ENCODE measurements around the gene GAREM1. TPM values are rescaled to one million over a fixed set of nuclear protein-coding genes. Genes with fewer than 3 reads are reported as not detected.

The GAREM1 gene
- total RNA-seq, 1 donor from 2014 or later = 10.0 TPM

GRCh38 chr18:32300914-32301313 lies 169.8 kb downstream of the GAREM1 start:
- H3K36me3 ChIP-seq (ENCODE audit: control insufficient read depth, insufficient read depth, low read length) = no peaks in the 10 kb centered on the region
- DNase-seq (ENCODE audit: low read depth) (no peak), FAIRE-seq (no peak)
- H3K4me3 ChIP-seq (ENCODE audit: low read depth, low read length) = no peak overlapping the region
- no peak for TF ChIP-seq CTCF (IDR thresholded peaks at IDR 0.05; ENCODE audit: insufficient read depth, low read length, severe bottlenecking)
- H3K27me3 ChIP-seq (ENCODE audit: control insufficient read depth, insufficient read depth, low read length) = no peaks in the 10 kb centered on the region

- Histone ChIP-seq H3K4me3 (ENCODE audit: low read depth, low read length) (no peak overlapping the region), H3K36me3 (ENCODE audit: control insufficient read depth, insufficient read depth, low read length) (no peaks in the 10 kb centered on the region), H3K27me3 (ENCODE audit: control insufficient read depth, insufficient read depth, low read length) (no peaks in the 10 kb centered on the region)
- TF ChIP-seq CTCF (IDR thresholded peaks at IDR 0.05; ENCODE audit: insufficient read depth, low read length, severe bottlenecking) = no peak
- FAIRE-seq (no peak), DNase-seq (ENCODE audit: low read depth) (no peak)
Measured at GRCh38 chr18:32299484-32299883, 171.2 kb downstream of the GAREM1 start.

- no peaks in the 10 kb centered on the region for H3K27me3 ChIP-seq (ENCODE audit: control insufficient read depth, insufficient read depth, low read length)
- no peaks in the 10 kb centered on the region for H3K36me3 ChIP-seq (ENCODE audit: control insufficient read depth, insufficient read depth, low read length)
- DNase-seq (ENCODE audit: low read depth) = no peak
- FAIRE-seq = no peak
- no peak for TF ChIP-seq CTCF (IDR thresholded peaks at IDR 0.05; ENCODE audit: insufficient read depth, low read length, severe bottlenecking)
- H3K4me3 ChIP-seq (ENCODE audit: low read depth, low read length) = no peak overlapping the region
Measured at GRCh38 chr18:32298171-32298667, 172.5 kb downstream of the GAREM1 start.

- no peak for TF ChIP-seq CTCF (IDR thresholded peaks at IDR 0.05; ENCODE audit: insufficient read depth, low read length, severe bottlenecking)
- Histone ChIP-seq H3K27me3 (ENCODE audit: control insufficient read depth, insufficient read depth, low read length) (no peaks in the 10 kb centered on the region), H3K4me3 (ENCODE audit: low read depth, low read length) (no peak overlapping the region), H3K36me3 (ENCODE audit: control insufficient read depth, insufficient read depth, low read length) (no peaks in the 10 kb centered on the region)
- no peak for FAIRE-seq
- DNase-seq (ENCODE audit: low read depth) = no peak
Measured at GRCh38 chr18:32297579-32298170, 173.0 kb downstream of the GAREM1 start.

- TF ChIP-seq CTCF (IDR thresholded peaks at IDR 0.05; ENCODE audit: insufficient read depth, low read length, severe bottlenecking) = no peak
Measured at GRCh38 chr18:32296851-32297250, 173.8 kb downstream of the GAREM1 start.

GRCh38 chr18:32295604-32296003 lies 175.1 kb downstream of the GAREM1 start:
- H3K36me3 ChIP-seq (ENCODE audit: control insufficient read depth, insufficient read depth, low read length) = no peaks in the 10 kb centered on the region
- no peak for FAIRE-seq
- H3K27me3 ChIP-seq (ENCODE audit: control insufficient read depth, insufficient read depth, low read length) = no peaks in the 10 kb centered on the region
- no peak overlapping the region for H3K4me3 ChIP-seq (ENCODE audit: low read depth, low read length)
- DNase-seq (ENCODE audit: low read depth) = no peak
- TF ChIP-seq CTCF (IDR thresholded peaks at IDR 0.05; ENCODE audit: insufficient read depth, low read length, severe bottlenecking) = no peak

More at GRCh38 chr18:32296851-32297250, 173.8 kb downstream of the GAREM1 start:
- no peak overlapping the region for H3K4me3 ChIP-seq (ENCODE audit: low read depth, low read length)
- no peaks in the 10 kb centered on the region for H3K36me3 ChIP-seq (ENCODE audit: control insufficient read depth, insufficient read depth, low read length)
- FAIRE-seq (no peak), DNase-seq (ENCODE audit: low read depth) (no peak)
- no peaks in the 10 kb centered on the region for H3K27me3 ChIP-seq (ENCODE audit: control insufficient read depth, insufficient read depth, low read length)
